CD4-positive, alpha-beta T cell treated with Interleukin-12 subunit alpha and Interleukin-12 subunit beta, for 1 hour (primary cell): Measurements from ENCODE around the gene TRIM63.

Experiments
- DNase-seq: peaks from one replicate; pipeline ENCODE4 v3.0.0-alpha.2; 2020

TRIM63 gene

GRCh38 chr1:26031611-26032220 lies 35.7 kb downstream of the TRIM63 start:
- DNase-seq = no peak

DNA sequence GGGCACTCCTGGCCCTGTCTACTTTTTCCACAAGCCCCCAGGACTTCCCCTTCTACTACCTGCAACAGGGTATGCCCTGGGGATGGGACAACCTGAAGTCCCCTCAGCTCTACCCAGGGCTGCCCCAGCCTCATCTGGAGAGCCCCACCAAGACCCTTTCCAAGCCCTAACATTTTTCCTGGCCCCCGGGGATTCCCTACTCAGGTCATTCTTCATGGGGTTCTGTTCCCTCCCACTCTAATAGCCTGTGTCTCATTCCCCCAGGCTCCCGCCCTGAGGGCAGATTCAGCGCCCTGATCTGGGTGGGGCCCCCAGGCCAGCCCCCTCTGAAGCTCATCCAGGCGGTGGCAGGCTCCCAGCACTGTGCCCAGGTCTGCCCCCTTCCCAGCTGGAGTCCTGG lies 36.2 kb downstream of the TRIM63 start:
- DNase-seq = no peak

DNA sequence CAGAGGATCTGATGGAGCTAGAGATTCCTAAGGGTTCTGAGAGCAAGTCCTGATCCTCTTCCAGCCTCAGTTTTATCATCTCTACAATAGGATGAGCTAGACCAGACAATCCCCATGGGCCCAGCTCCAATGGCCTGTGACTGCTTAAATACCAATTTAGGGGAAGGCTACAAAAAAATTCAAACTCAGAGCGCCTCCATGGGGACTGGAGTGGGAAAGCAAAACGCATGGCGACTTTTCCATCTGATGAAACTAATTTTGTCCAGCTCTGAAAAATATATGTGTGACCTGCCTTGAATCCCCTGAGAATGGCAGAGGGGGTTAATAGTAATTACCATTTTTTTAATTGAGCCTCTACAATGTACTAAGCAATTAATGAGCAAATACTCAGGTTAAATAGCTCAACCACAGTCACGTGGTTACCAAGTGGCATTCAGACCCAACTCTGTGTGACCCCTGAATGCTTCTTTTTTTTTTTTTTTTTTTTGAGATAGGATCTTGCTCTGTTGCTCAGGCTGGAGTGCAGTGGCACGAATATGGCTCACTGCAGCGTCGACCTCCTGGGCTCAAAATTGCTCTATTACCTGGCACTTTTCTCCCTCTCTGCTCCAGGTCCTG lies 37.5 kb downstream of the TRIM63 start:
- DNase-seq = no peak

DNA sequence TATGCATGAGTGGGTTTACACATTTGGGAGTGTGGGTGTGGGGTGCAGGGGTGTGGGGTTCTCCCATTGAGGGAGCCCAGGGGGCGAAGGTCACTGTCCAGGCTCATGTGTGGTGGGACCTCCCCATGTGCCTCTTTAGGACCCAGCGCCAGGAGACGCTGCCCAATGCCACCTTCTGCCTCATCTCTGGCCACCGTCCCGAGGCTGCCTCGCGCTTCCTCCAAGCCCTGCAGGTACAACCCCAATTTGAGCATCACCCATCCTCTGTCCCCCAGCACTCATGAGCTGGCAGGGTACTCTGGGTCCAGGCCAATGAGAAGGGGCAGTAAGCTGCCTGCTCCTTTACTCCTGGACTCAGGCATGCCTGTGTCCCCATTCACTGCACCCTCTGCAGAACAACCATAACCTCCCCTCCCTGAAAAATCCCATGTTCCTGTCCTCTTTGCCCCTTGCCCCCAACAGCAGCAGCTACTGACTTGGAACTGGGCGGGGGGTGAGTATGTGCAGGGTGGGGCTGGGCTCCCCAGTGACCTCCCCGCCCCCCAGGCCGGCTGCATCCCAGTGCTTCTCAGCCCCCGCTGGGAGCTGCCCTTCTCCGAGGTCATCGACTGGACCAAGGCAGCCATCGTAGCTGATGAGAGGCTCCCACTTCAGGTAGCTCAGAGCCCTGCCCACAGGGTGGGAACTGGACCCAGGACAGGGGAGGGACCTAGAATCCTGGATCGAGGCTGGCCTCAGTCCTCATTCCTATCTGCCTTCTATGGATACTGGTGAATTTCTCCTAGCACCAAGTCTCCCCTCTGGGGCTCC lies 38.2 kb downstream of the TRIM63 start:
- no peak for DNase-seq

DNA sequence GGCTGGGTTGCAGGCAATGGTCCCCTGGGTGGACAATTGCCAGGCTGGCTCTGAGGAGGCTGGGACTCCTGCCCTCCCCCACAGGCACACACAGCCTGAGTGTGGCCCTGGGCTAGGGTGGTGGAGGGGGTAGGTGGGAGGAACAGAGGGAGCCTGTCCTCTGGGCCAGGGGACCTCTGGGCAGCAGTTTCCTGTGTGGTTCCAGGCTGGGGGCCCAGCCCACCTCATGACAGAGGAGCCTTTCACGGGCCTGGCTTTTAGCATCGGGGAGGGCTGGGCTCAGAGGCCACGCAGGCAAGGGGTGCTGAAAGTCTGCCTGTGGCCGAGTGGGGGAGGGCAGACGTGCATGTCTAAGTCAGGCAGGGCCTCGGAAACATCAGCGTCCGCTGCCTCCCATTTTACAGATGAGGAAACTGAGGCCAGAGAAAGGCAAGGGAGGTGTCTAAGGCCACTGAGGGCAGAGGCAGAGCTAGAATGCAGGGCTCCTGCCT lies 38.9 kb downstream of the TRIM63 start:
- DNase-seq = no peak

GRCh38 chr1:26027716-26028489 lies 39.5 kb downstream of the TRIM63 start:
- DNase-seq = no peak

DNA sequence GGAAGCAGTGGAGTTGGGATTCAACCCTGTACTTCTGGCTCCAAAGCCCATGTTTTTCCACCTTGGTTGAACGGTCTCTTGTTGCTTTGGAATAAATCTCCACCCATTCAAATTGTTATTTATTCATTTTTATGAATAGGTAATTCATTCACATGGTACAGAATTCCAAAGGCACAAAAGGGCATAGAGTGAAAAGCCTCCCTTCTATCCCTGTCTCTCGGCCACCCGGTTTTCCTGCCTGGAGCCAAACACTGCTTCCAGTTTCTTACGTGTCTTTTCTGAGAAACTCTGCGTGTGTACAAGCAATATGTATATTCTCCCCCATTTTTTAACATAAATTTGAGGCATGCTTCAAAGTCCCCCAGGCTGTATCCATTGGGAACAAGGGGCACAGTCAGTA lies 41.9 kb downstream of the TRIM63 start:
- no peak for DNase-seq

DNA sequence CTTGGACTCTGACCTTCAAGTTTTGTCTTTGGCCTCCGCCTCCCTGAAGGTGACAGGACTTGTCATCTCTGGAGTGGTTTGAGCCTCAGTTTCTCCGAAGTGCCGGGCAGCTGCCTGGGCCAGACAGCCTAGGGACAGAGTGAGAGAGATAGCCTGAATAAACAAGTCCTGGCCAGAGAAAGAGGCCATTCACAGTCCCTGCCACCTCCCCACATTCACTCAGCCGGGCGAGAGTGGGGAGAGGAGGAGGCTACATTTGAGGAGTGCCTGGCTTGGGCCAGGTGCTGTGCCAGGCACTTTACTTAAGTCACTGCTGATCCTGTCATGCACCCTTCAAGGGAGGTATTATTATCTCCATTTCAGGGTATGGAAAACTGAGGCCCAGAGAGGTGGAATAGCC lies 42.4 kb downstream of the TRIM63 start:
- no peak for DNase-seq

- no peak for DNase-seq
These were observed 43.6 kb downstream of the TRIM63 start for GRCh38 chr1:26023826-26024225.

DNA sequence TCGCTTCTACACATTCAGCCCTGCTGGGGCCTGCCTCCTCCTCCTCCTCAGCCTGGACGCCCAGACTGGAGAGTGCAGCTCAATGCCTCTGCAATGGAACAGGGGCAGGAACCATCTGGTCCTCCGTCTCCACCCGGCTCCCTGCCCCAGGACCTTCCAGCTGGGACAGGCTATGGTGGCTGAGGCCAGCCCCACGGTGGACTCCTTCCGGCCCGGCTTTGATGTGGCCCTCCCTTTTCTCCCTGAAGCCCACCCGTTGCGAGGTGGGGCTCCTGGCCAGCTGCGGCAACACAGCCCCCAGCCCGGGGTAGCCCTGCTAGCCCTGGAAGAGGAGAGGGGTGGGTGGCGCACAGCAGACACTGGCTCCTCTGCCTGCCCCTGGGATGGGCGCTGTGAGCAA lies 44.4 kb downstream of the TRIM63 start:
- DNase-seq = no peak

GRCh38 chr1:26022404-26022779 lies 45.0 kb downstream of the TRIM63 start:
- no peak for DNase-seq

GRCh38 chr1:26021647-26022403 lies 45.6 kb downstream of the TRIM63 start, which contains the start of gene EXTL1:
EXTL1 (plus strand) TSS chr1:26021775; CDS start chr1:26022647, 872 bp downstream.
- DNase-seq = no peak

DNA sequence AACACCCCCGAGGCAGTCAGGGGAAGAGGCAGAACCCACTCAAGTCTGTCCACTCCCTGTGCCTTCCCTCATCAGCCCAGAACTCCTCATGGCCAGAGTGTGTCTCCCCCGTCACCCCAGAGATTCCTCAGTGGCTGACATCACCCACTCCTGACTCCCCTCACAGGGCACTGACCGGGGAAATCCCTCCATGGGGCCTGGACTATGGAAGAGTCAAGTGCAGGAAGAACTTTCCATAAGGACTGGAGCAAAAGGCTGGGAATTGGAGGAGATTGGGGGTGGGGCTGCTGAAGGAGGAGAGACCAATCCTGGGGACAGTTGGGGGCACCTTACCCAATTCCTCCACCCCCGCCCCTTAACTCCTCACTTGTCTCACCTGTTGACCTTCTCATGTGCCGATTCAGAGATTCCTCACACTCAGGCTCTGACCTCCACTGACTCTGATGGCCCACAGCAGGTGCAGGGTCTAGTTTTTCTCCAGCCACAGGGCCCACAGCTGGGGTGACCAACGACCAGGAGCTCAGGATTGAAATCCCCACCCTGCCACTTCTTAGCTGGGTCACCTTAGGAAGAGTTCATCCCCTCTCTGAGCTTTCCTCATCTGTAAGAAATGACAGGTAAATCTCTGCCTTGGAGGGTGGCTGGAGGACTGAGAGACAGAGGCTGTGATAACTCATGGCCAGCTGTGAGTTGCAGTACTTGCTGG lies 46.3 kb downstream of the TRIM63 start:
- DNase-seq = no peak

- DNase-seq = no peak
These were observed 47.1 kb downstream of the TRIM63 start for GRCh38 chr1:26020330-26020768.

- DNase-seq = no peak
These were observed 47.7 kb downstream of the TRIM63 start for GRCh38 chr1:26019641-26020315.

GRCh38 chr1:26017606-26018005 lies 49.8 kb downstream of the TRIM63 start:
- no peak for DNase-seq

DNA sequence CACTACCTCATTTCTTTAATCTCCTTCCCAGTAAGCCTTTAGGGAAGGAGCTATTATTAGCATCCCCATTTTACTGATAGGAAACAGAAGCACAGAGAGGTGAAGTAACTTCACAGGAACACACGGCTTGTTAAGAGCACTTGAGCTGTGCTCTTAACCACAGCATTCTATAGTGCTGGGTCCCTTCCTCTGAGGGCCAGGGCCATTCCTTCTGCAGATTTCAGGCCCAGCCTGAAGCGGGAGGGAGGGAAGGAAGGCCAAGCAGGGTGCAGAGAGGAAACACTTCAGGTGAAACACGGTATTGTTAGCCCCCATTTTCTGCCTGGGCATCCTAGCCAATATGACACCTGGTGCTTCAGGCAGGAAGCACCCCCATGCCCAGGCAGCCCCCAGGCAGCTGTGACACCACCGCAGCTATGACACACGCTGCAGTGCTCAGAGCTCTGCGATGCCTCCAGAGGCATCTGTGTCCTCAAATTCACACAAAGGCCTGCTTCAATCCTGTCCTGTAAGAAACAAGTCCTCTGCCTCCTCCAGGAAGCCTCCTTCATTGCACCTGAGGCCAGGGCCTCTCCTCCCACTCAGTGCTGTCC lies 50.4 kb downstream of the TRIM63 start:
- DNase-seq = no peak

DNA sequence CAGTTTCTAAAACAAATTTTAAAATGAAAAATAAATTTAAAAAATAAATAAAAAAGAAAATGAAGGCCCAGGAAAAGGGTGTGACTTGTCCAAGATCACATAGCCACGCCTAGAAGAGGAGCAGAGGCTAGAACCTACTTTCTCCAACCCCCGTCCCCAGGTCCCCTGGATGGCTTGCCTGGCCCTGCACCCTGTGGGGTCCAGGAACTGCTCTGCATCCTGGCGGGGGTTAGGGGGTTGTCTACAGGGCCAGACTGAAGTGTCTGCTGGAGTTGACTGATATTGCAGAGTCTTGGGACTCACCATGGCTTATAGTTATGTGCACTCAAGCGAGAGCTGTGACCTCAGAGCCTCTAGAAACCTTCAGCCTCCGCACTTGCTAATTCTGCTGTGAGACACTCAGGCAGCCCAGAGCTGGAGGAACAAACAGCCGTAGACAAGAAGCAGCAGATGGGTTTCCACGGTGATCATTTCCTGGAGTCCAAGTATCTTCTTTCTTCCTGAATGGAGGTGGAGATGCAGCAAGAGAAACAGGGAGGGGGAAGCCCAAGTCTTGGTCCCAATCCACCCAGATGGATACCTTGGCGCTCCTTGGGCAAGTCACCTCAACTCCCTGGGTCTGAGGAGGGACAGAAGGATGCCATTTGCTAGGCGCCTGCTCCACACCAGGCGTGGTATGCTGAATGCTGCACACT lies 51.0 kb downstream of the TRIM63 start:
- no peak for DNase-seq

GRCh38 chr1:26015358-26015757 lies 52.1 kb downstream of the TRIM63 start:
- no peak for DNase-seq

DNA sequence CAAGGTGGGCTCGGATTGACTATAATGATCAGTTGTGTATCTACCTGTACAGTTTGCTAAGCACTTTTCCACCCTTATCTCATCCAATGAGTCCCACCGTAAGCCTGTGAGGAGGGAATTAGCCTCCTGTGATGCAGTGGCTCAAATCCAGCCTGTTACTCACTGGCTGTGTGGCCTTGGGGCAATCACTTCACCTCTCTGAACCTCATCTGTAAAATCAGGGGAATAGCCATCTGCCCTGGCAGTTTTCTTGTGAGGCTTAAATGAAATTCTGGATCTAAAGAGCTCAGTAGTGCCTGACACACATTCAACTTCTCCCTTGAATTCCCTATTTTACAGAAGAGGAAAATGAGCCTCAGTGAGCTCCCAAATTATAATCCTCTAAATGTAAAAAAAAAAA lies 53.3 kb downstream of the TRIM63 start:
- no peak for DNase-seq
